OCI-LY3 (cell line): Measurements from ENCODE around the gene CDH4.

ENCODE experiments used
- H2AFZ ChIP-seq: fragments of 200-600, 300-600 bp; shearing (Covaris generic); 2 replicates; pipeline ENCODE4 v1.6.0; 2014; ENCODE audit warnings: antibody characterized with exemption, low read depth, low read length
- H3K27ac ChIP-seq: fragments of 200-600, 300-600 bp; sonication (generic); 2 replicates; pipeline ENCODE4 v1.5.1; 2014; ENCODE audit warnings: mild to moderate bottlenecking, low read length, moderate library complexity, mixed read lengths
- H3K27me3 ChIP-seq: fragments of 200-600, 300-600 bp; sonication (generic); 2 replicates; pipeline ENCODE4 v1.6.1; 2014; ENCODE audit warnings: low read depth, low read length, mixed read lengths
- H3K36me3 ChIP-seq: fragments of 200-600, 300-600 bp; sonication (generic); replicated peaks from 2 replicates; pipeline ENCODE3; 2014; ENCODE audit warnings: low read depth, low read length, mixed read lengths
- H3K4me1 ChIP-seq: fragments of 300-600, 200-600 bp; sonication (generic); 2 replicates; pipeline ENCODE4 v1.6.1; 2014; ENCODE audit warnings: low read length, mixed read lengths
- H3K4me2 ChIP-seq: fragments of 200-600, 300-600 bp; sonication (generic); 2 replicates; pipeline ENCODE4 v1.6.1; 2014; ENCODE audit warnings: low read length, mixed read lengths
- H3K4me3 ChIP-seq: fragments of 300-600, 200-600 bp; sonication (generic); 2 replicates; pipeline ENCODE4 v1.5.1; 2014; ENCODE audit warnings: antibody characterized with exemption, mild to moderate bottlenecking, low read length, moderate library complexity
- H3K79me2 ChIP-seq: fragments of 300-600, 200-600 bp; shearing (Covaris generic); 2 replicates; pipeline ENCODE4 v1.6.1; 2014; ENCODE audit warnings: mild to moderate bottlenecking, low read length, mixed read lengths
- H3K9ac ChIP-seq: fragments of 300-600, 200-600 bp; shearing (Covaris generic); 2 replicates; pipeline ENCODE4 v1.6.0; 2014; ENCODE audit warnings: mild to moderate bottlenecking, low read length, moderate library complexity
- H3K9me3 ChIP-seq: fragments of 200-600, 300-600 bp; shearing (Covaris generic); 2 replicates; pipeline ENCODE4 v1.6.1; 2014; ENCODE audit warnings: low read length, mixed read lengths; ENCODE audit not compliant: insufficient read depth
- H4K20me1 ChIP-seq: fragments of 200-600, 300-600 bp; sonication (generic); 2 replicates; pipeline ENCODE4 v1.6.1; 2016; ENCODE audit warnings: low read length, mixed read lengths; ENCODE audit not compliant: insufficient read depth
- CTCF ChIP-seq: fragments of 200-600, 300-600 bp; sonication (generic); IDR thresholded peaks from 2 replicates; pipeline ENCODE4 v1.5.1; 2014; ENCODE audit warnings: antibody characterized with exemption, low read length, low read depth
- EZH2phosphoT487 ChIP-seq: fragments of 200-600 bp; shearing (Covaris generic); IDR thresholded peaks from 2 replicates; pipeline ENCODE4 v1.6.1; 2018; ENCODE audit warnings: antibody characterized with exemption, mixed run types, low read depth

Gene CDH4

GRCh38 chr20:61419501-61419900 lies 167.4 kb downstream of the CDH4 start:
- Histone ChIP-seq H3K4me1 (no peaks in the 10 kb centered on the region), H3K79me2 (no peaks in the 10 kb centered on the region), H3K36me3 (no peaks in the 10 kb centered on the region), H3K27me3 (no peaks in the 10 kb centered on the region), H2AFZ (no peak overlapping the region), H4K20me1 (no peaks in the 10 kb centered on the region), H3K4me2 (no peak overlapping the region), H3K9ac (no peak overlapping the region), H3K9me3 (no peaks in the 10 kb centered on the region; the same call in 1 of the 2 replicates), H3K27ac (no peak overlapping the region), H3K4me3 (no peak overlapping the region)
- TF ChIP-seq CTCF: no peak
- TF ChIP-seq EZH2phosphoT487: no peak

GRCh38 chr20:61420056-61420455 lies 168.0 kb downstream of the CDH4 start:
- TF ChIP-seq CTCF (no peak), EZH2phosphoT487 (no peak)
- H4K20me1 ChIP-seq: no peaks in the 10 kb centered on the region
- H2AFZ ChIP-seq: no peak overlapping the region
- no peak overlapping the region for H3K4me2 ChIP-seq
- no peaks in the 10 kb centered on the region for H3K36me3 ChIP-seq
- no peak overlapping the region for H3K27ac ChIP-seq
- no peaks in the 10 kb centered on the region; the same call in 1 of the 2 replicates for H3K9me3 ChIP-seq
- H3K27me3 ChIP-seq: no peaks in the 10 kb centered on the region
- no peaks in the 10 kb centered on the region for H3K79me2 ChIP-seq
- no peak overlapping the region for H3K9ac ChIP-seq
- no peak overlapping the region for H3K4me3 ChIP-seq
- no peaks in the 10 kb centered on the region for H3K4me1 ChIP-seq

- H3K27me3 ChIP-seq: no peaks in the 10 kb centered on the region
- no peaks in the 10 kb centered on the region for H4K20me1 ChIP-seq
- H3K9me3 ChIP-seq: no peaks in the 10 kb centered on the region; the same call in 1 of the 2 replicates
- no peak overlapping the region for H3K9ac ChIP-seq
- no peak overlapping the region for H2AFZ ChIP-seq
- no peaks in the 10 kb centered on the region for H3K79me2 ChIP-seq
- TF ChIP-seq EZH2phosphoT487 (no peak), CTCF (no peak)
- no peak overlapping the region for H3K27ac ChIP-seq
- H3K4me3 ChIP-seq: no peak overlapping the region
- no peak overlapping the region for H3K4me2 ChIP-seq
- H3K36me3 ChIP-seq: no peaks in the 10 kb centered on the region
- no peaks in the 10 kb centered on the region for H3K4me1 ChIP-seq
Observed at GRCh38 chr20:61420781-61421180, 168.7 kb downstream of the CDH4 start.

- Histone ChIP-seq H3K4me1 (no peaks in the 10 kb centered on the region), H3K9me3 (no peaks in the 10 kb centered on the region; the same call in 1 of the 2 replicates), H3K4me2 (no peak overlapping the region), H4K20me1 (no peaks in the 10 kb centered on the region), H3K36me3 (no peaks in the 10 kb centered on the region), H3K27me3 (no peaks in the 10 kb centered on the region), H3K4me3 (no peak overlapping the region), H3K27ac (no peak overlapping the region), H3K9ac (no peak overlapping the region), H2AFZ (no peak overlapping the region), H3K79me2 (no peaks in the 10 kb centered on the region)
- no peak for TF ChIP-seq CTCF
- TF ChIP-seq EZH2phosphoT487: no peak
Observed at GRCh38 chr20:61422636-61423425, 170.8 kb downstream of the CDH4 start.
